ENCODE data around the gene MCM8. TPM values are rescaled to one million over a fixed set of nuclear protein-coding genes. Genes with fewer than 3 reads are reported as not detected.
A peak's percentile ranks its signal among the peaks of the same experiment; 100 is the strongest.

Gene MCM8
- total RNA-seq, 1 experiment from 2014 or later, result 27.0 TPM

DNA sequence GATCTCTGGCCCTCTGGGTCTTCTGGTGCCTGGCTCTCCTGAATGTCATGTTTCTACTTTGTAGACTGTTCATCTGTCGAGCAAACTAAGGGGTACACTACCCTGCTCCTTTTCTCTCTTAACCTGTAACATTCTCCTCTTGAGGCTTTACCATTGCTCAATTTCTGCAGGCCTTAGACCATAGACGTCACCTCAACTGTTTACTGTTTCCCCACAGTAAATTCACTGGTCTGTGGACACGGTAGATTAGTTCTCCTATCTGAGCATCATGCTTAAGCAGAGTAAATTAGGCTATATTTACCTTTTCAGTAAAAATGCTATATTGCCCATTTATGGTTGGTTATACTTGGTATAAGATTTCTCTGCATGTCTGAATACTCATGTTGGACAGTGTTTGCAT is 40.5 kb downstream of the MCM8 start:
- no peak overlapping the region for H3K4me3 ChIP-seq (ENCODE audit: low read length)
- no peaks in the 10 kb centered on the region for H3F3A ChIP-seq (ENCODE audit: low read length, unreplicated experiment)
- no peaks in the 10 kb centered on the region for H4K20me1 ChIP-seq (ENCODE audit: low read length)
- H2AFZ ChIP-seq (ENCODE audit: low read length), result no peak overlapping the region
- no peak for DNase-seq
- ChIA-PET CTCF (no interaction called here), POLR2A (ENCODE audit: unreplicated experiment) (no interaction called here)
- no peak for ATAC-seq
- H3K27ac ChIP-seq (ENCODE audit: low read length), result peak overlapping the region; percentile 71
- H3K9me3 ChIP-seq (ENCODE audit: low read length), result no peaks in the 10 kb centered on the region
- H3K9ac ChIP-seq (ENCODE audit: low read length), result peak overlapping the region; percentile 11; the same call in 1 of the 2 replicates
- intact Hi-C loops (cut with micrococcal nuclease), result loop anchor here (1.0 kb wide), 1 partner anchor 41 kb away; the partner anchor contains the start of genes MCM8 and TRMT6
- peak overlapping the region; percentile 2 for H3K4me2 ChIP-seq (ENCODE audit: low read length)
- H3K4me1 ChIP-seq (ENCODE audit: insufficient read depth, low read length), result peaks cover 41% of the 10 kb centered on the region
- H3K9me2 ChIP-seq (replicated peaks; ENCODE audit: low read length), result no peaks in the 10 kb centered on the region
- no peaks in the 10 kb centered on the region for H3K79me2 ChIP-seq (ENCODE audit: low read length)
- H3K27me3 ChIP-seq (ENCODE audit: low read length), result no peaks in the 10 kb centered on the region
- TF ChIP-seq, protein P1, sequence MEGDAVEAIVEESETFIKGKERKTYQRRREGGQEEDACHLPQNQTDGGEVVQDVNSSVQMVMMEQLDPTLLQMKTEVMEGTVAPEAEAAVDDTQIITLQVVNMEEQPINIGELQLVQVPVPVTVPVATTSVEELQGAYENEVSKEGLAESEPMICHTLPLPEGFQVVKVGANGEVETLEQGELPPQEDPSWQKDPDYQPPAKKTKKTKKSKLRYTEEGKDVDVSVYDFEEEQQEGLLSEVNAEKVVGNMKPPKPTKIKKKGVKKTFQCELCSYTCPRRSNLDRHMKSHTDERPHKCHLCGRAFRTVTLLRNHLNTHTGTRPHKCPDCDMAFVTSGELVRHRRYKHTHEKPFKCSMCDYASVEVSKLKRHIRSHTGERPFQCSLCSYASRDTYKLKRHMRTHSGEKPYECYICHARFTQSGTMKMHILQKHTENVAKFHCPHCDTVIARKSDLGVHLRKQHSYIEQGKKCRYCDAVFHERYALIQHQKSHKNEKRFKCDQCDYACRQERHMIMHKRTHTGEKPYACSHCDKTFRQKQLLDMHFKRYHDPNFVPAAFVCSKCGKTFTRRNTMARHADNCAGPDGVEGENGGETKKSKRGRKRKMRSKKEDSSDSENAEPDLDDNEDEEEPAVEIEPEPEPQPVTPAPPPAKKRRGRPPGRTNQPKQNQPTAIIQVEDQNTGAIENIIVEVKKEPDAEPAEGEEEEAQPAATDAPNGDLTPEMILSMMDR (conservative IDR thresholded peaks at IDR 0.05; ENCODE audit: low read depth, low read length), result no peak
- TF ChIP-seq EZH2 (IDR thresholded peaks at IDR 0.05; ENCODE audit: low read length, unreplicated experiment) (no peak), EZH2phosphoT487 (IDR thresholded peaks at IDR 0.05; ENCODE audit: borderline replicate concordance, low read length) (no peak)
- H3K36me3 ChIP-seq (ENCODE audit: low read depth, low read length), result peaks cover 55% of the 10 kb centered on the region
- no TSS peak for BruUV-seq (replicated peaks)

DNA sequence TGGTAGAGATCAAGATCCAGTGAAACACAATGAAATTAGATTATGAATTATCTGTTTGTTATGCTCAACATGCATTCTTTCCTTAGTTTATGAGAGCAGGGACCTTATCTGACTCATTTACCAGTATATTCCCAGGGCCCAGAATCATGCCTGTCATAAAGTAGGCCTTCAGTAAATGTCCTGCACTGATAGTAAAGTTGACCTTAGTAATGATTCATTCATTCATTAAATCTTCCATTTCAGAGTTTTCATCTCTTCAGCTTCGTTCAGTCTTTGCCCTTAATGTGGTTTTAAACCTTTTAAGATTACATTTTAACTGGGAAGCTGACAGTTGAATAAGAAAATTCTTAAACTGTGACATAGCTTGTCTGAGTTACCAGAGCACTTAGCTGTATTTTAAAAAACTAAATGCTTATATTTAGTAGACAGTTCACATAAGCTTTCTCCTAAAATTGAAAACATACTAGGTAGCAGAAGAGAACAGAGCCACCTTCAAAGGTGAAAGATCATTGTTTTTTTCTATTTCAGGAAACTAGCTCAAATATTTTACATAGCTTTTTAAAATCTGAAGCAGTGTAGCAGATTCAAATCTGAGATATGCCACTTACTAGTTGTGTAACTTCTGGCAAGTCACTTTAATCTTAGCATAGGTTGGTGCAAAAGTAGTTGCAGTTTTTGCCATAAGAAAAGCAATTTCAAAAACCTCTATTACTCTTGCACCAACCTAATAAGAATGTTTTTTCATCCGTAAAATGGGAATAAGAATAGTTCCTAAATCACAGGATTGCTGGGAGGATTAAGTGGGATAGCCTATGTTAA is 41.4 kb downstream of the MCM8 start:
- Histone ChIP-seq H3K4me3 (ENCODE audit: low read length) (no peak overlapping the region), H3F3A (ENCODE audit: low read length, unreplicated experiment) (no peaks in the 10 kb centered on the region), H3K4me2 (ENCODE audit: low read length) (peak overlapping the region; percentile 37), H3K27ac (ENCODE audit: low read length) (peak overlapping the region; percentile 71), H2AFZ (ENCODE audit: low read length) (no peak overlapping the region), H4K20me1 (ENCODE audit: low read length) (no peaks in the 10 kb centered on the region), H3K4me1 (ENCODE audit: insufficient read depth, low read length) (peaks cover 32% of the 10 kb centered on the region), H3K9me2 (replicated peaks; ENCODE audit: low read length) (no peaks in the 10 kb centered on the region), H3K36me3 (ENCODE audit: low read depth, low read length) (peaks cover 58% of the 10 kb centered on the region), H3K9ac (ENCODE audit: low read length) (peak overlapping the region; percentile 41), H3K27me3 (ENCODE audit: low read length) (no peaks in the 10 kb centered on the region), H3K9me3 (ENCODE audit: low read length) (no peaks in the 10 kb centered on the region), H3K79me2 (ENCODE audit: low read length) (no peaks in the 10 kb centered on the region)
- POLR2A ChIA-PET (ENCODE audit: unreplicated experiment), result no interaction called here
- CTCF ChIA-PET, result interaction anchor here (0.6 kb wide), 1 partner anchor 156 kb away, joined by 3 read pairs; no protein-coding TSS in a partner anchor
- DNase-seq (peak; percentile 72), ATAC-seq (peak; percentile 87)
- intact Hi-C loops (cut with micrococcal nuclease), result loop anchor here (1.0 kb wide), 1 partner anchor 42 kb away; the partner anchor contains the start of genes MCM8 and TRMT6
- BruUV-seq (replicated peaks), result no TSS peak
- TF ChIP-seq, protein P1 (conservative IDR thresholded peaks at IDR 0.05; ENCODE audit: low read depth, low read length), result no peak
- TF ChIP-seq EZH2phosphoT487 (IDR thresholded peaks at IDR 0.05; ENCODE audit: borderline replicate concordance, low read length) (no peak), EZH2 (IDR thresholded peaks at IDR 0.05; ENCODE audit: low read length, unreplicated experiment) (no peak)

DNA sequence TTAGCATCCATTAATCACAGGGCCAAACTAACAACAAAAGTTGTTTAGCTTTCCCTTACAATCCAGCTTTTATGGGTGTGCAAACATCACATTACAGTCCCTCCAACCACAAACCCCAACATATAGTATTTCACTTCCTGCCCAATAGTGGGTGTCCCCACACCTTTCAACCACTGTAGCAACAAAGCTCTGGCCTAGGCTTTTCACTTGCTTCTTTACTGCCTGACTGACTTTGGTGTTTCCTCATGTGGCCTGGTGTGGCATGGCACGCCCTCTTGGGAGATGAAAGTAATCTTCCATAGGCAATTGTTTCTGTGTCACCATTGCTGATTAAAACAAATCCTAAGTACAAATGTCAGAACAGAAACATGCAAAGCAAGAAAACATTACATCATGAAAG is 46.3 kb downstream of the MCM8 start:
- Histone ChIP-seq H3K9me2 (replicated peaks; ENCODE audit: low read length) (no peaks in the 10 kb centered on the region), H3K4me3 (ENCODE audit: low read length) (no peak overlapping the region), H3K9me3 (ENCODE audit: low read length) (no peaks in the 10 kb centered on the region), H3K4me2 (ENCODE audit: low read length) (no peak overlapping the region), H3K27me3 (ENCODE audit: low read length) (no peaks in the 10 kb centered on the region), H4K20me1 (ENCODE audit: low read length) (no peaks in the 10 kb centered on the region), H3K4me1 (ENCODE audit: insufficient read depth, low read length) (peaks cover 10% of the 10 kb centered on the region), H2AFZ (ENCODE audit: low read length) (no peak overlapping the region), H3K36me3 (ENCODE audit: low read depth, low read length) (peaks cover 42% of the 10 kb centered on the region), H3K27ac (ENCODE audit: low read length) (no peak overlapping the region), H3K79me2 (ENCODE audit: low read length) (no peaks in the 10 kb centered on the region), H3K9ac (ENCODE audit: low read length) (no peak overlapping the region), H3F3A (ENCODE audit: low read length, unreplicated experiment) (no peaks in the 10 kb centered on the region)
- TF ChIP-seq, protein P1 (conservative IDR thresholded peaks at IDR 0.05; ENCODE audit: low read depth, low read length), result no peak
- no peak for TF ChIP-seq EZH2 (IDR thresholded peaks at IDR 0.05; ENCODE audit: low read length, unreplicated experiment)
- no peak for TF ChIP-seq EZH2phosphoT487 (IDR thresholded peaks at IDR 0.05; ENCODE audit: borderline replicate concordance, low read length)
- intact Hi-C loops (cut with micrococcal nuclease), result no loop called here
- ATAC-seq, result peak; percentile 93
- ChIA-PET POLR2A (ENCODE audit: unreplicated experiment) (interaction anchor here (0.6 kb wide), 1 partner anchor 281 kb away, joined by 4 read pairs; no protein-coding TSS in a partner anchor), CTCF (interaction anchor here (0.5 kb wide), 1 partner anchor 154 kb away, joined by 3 read pairs; no protein-coding TSS in a partner anchor)
- peak; percentile 44 for DNase-seq
- BruUV-seq (replicated peaks), result no TSS peak

All from PC-3 (cell line).